K562 (cell line): ENCODE results near the gene NDST3. TPM values are rescaled to one million over a fixed set of nuclear protein-coding genes. Genes with fewer than 3 reads are reported as not detected.
A peak's percentile ranks its signal among the peaks of the same experiment; 100 is the strongest.

ENCODE experiments used
- ELK3 ChIP-seq: fragments of 450-650 bp; formaldehyde crosslinking; IDR thresholded peaks from 2 replicates; pipeline ENCODE4 v1.4.0; 2020; ENCODE audit warnings: mild to moderate bottlenecking
- GABPB1 ChIP-seq: sonication (generic); formaldehyde crosslinking; IDR thresholded peaks from 2 replicates; pipeline ENCODE4 v1.8.0; 2022; ENCODE audit warnings: mild to moderate bottlenecking, missing genetic modification reagents
- GATAD2A ChIP-seq: fragments of 450-650 bp; IDR thresholded peaks from 2 replicates; pipeline ENCODE4 v1.6.1; 2017
- HDAC3 ChIP-seq: fragments of 450-650 bp; IDR thresholded peaks from 2 replicates; pipeline ENCODE4 v1.6.1; 2018; ENCODE audit warnings: borderline replicate concordance, mild to moderate bottlenecking, moderate library complexity; ENCODE audit not compliant: partially characterized antibody
- KAT8 ChIP-seq: fragments of 450-650 bp; IDR thresholded peaks from 2 replicates; pipeline ENCODE4 v1.6.1; 2016; ENCODE audit warnings: low read depth, mild to moderate bottlenecking
- KHSRP ChIP-seq: fragments of 450-650 bp; IDR thresholded peaks from 2 replicates; pipeline ENCODE4 v1.6.1; 2017
- KLF6 ChIP-seq: fragments of 250-450 bp; sonication (Bioruptor Pico); IDR thresholded peaks from 2 replicates; pipeline ENCODE4 v1.4.0; 2020; ENCODE audit warnings: mild to moderate bottlenecking, moderate library complexity, borderline replicate concordance
- MIER1 ChIP-seq: fragments of 450-650 bp; IDR thresholded peaks from 2 replicates; pipeline ENCODE4 v1.6.1; 2016; ENCODE audit warnings: antibody characterized with exemption, mild to moderate bottlenecking, low read depth
- MXD1 ChIP-seq: fragments of 250-450 bp; sonication (Bioruptor Pico); IDR thresholded peaks from 2 replicates; pipeline ENCODE4 v1.8.0; 2021; ENCODE audit warnings: borderline replicate concordance, mild to moderate bottlenecking, moderate library complexity; ENCODE audit not compliant: poor library complexity, severe bottlenecking
- NFXL1 ChIP-seq: fragments of 450-650 bp; formaldehyde crosslinking; IDR thresholded peaks from 2 replicates; pipeline ENCODE4 v1.4.0; 2021; ENCODE audit warnings: mild to moderate bottlenecking
- PCBP2 ChIP-seq: fragments of 200-400 bp; formaldehyde crosslinking; IDR thresholded peaks from 2 replicates; pipeline ENCODE4 v1.6.1; 2018; ENCODE audit warnings: low read length, low read depth, mild to moderate bottlenecking, moderate library complexity; ENCODE audit not compliant: poor library complexity, severe bottlenecking
- POLR2B ChIP-seq: fragments of 450-650 bp; IDR thresholded peaks from 2 replicates; pipeline ENCODE4 v1.6.1; 2018; ENCODE audit warnings: low read depth; ENCODE audit not compliant: partially characterized antibody
- SP2 ChIP-seq: IDR thresholded peaks from 2 replicates; pipeline ENCODE4 v1.6.1; 2011; ENCODE audit warnings: mild to moderate bottlenecking, low read depth, low read length, moderate library complexity; ENCODE audit not compliant: poor library complexity, severe bottlenecking; ENCODE audit errors: extremely low read depth
- SPI1 ChIP-seq: IDR thresholded peaks from 2 replicates; pipeline ENCODE4 v1.6.1; 2011; ENCODE audit warnings: low read depth, low read length, control low read depth, borderline replicate concordance
- SREBF1 ChIP-seq: fragments of 150-350 bp; IDR thresholded peaks from 2 replicates; pipeline ENCODE4 v1.6.1; 2014; ENCODE audit warnings: antibody characterized with exemption, low read depth, low read length, borderline replicate concordance
- UBTF ChIP-seq, 2 experiments: IDR thresholded peaks; 2 replicates each; pipeline ENCODE4 v1.6.1; 2012; ENCODE audit warnings: improper control_type of control experiment in 2 of 2, low read depth in 2 of 2, low read length in 2 of 2, borderline replicate concordance in 1 of 2
- ZKSCAN1 ChIP-seq: fragments of 150-350 bp; IDR thresholded peaks from 2 replicates; pipeline ENCODE4 v1.6.1; 2016; ENCODE audit warnings: low read depth, low read length
- ZNF121 ChIP-seq: sonication (generic); formaldehyde crosslinking; conservative IDR thresholded peaks from 2 replicates; pipeline ENCODE4 v1.8.0; 2022; ENCODE audit warnings: missing genetic modification reagents
- ZNF311 ChIP-seq: fragments of 250-450 bp; sonication (Bioruptor Pico); IDR thresholded peaks from 2 replicates; pipeline ENCODE4 v1.4.0; 2020; ENCODE audit warnings: mild to moderate bottlenecking, moderate library complexity
- ZNF384 ChIP-seq: IDR thresholded peaks from 2 replicates; pipeline ENCODE4 v1.6.1; 2012; ENCODE audit warnings: low read depth, low read length, improper control_type of control experiment
- ZNF764 ChIP-seq: fragments of 250-450 bp; sonication (Bioruptor Pico); IDR thresholded peaks from 2 replicates; pipeline ENCODE4 v1.4.0; 2020; ENCODE audit warnings: low read depth, mild to moderate bottlenecking, moderate library complexity
- ZNF780A ChIP-seq: fragments of 250-450 bp; sonication (Bioruptor Pico); IDR thresholded peaks from 2 replicates; pipeline ENCODE4 v1.5.0; 2021; ENCODE audit warnings: mild to moderate bottlenecking
- polyA plus RNA-seq, 8 experiments: library from polyadenylated mRNA; depleted of rRNA in 4 of 8; stranded (reverse) in 5 of 8; unstranded in 3 of 8; fragments of >200 nt; fragmentation: Nextera tagmentation in 2 of 8; fragmentation: Illumina TruSeq in 1 of 8; extraction: Ambion mirVana in 2 of 8; extraction: Trizol in 1 of 8; gene quantifications; 2 replicates each; pipeline versions ENCODE4 v1.2.1 to v1.2.3, GENCODE V29; 2011 to 2014; ENCODE audit warnings: inconsistent platforms in 1 of 8, missing spikeins in 1 of 8
- total RNA-seq, 7 experiments: library from RNA; depleted of rRNA in 6 of 7; stranded (reverse); fragments of >200 nt in 6 of 7; fragmentation: Illumina TruSeq in 2 of 7; extraction: Trizol in 2 of 7; gene quantifications; 2 replicates each; pipeline versions ENCODE4 v1.2.1 to v1.2.3, GENCODE V29; 2011 to 2021; ENCODE audit warnings: low replicate concordance in 1 of 7

Gene NDST3
- total and polyA plus RNA-seq, 9 of the 15 experiments (the other 6 are each of a cell fraction or from before 2014, with no cell fraction given), result not detected

- TF ChIP-seq NFXL1 (CRISPR knock-in tag) (no peak), PCBP2 (no peak), SPI1 (no peak), UBTF (IDR thresholded peaks at IDR 0.05; ENCODE audit: borderline replicate concordance in 1 of 2, low read depth in 2 of 2, low read length in 2 of 2) (no peak), GATAD2A (no peak), SREBF1 (no peak), ZNF764 (CRISPR knock-in tag) (0 out of 2 replicates have a peak, but pooled peaks have one; percentile 55), KLF6 (CRISPR knock-in tag) (no peak), MIER1 (0 out of 2 replicates have a peak, but pooled peaks have one; percentile 11), KHSRP (no peak), ZKSCAN1 (no peak), ZNF384 (no peak), POLR2B (peak; percentile 97), GABPB1 (peak; percentile 63), KAT8 (no peak), ZNF780A (no peak), ZNF311 (no peak), SP2 (no peak), MXD1 (CRISPR knock-in tag) (peak; percentile 73), ZNF121 (no peak), ELK3 (CRISPR knock-in tag) (no peak), HDAC3 (peak; percentile 50)
Measured at GRCh38 chr4:118278473-118279274, 244.4 kb downstream of the NDST3 start (continued).
